Common myeloid progenitor, CD34-positive (primary cell): ENCODE data around the gene KCNG2.

Source experiments
- CTCF ChIA-PET: fragments of 350-600 bp; sonication (Branson Sonifier 250); formaldehyde crosslinking; loops from one replicate; lab custom pipeline; 2021; ENCODE audit warnings: antibody characterized with exemption; lab: Charles Lee
- POLR2A ChIA-PET: fragments of 350-600 bp; sonication (Branson Sonifier 250); formaldehyde crosslinking; loops from one replicate; lab custom pipeline; 2021; ENCODE audit warnings: antibody characterized with exemption; lab: Charles Lee
- DNase-seq, 3 donors: peaks; one replicate each; pipeline versions ENCODE4 v3.0.0 to v3.0.0-alpha.2; 2013
- H3K27ac ChIP-seq, 2 experiments: 1 replicate in 1 of 2; 2 replicates in 1 of 2; pipeline ENCODE4 v1.7.0; 2013; ENCODE audit warnings: inconsistent platforms in 2 of 2, low read length in 2 of 2, mild to moderate bottlenecking in 2 of 2, low read depth in 1 of 2, moderate library complexity in 1 of 2; ENCODE audit not compliant: severe bottlenecking in 2 of 2, insufficient read depth in 1 of 2, poor library complexity in 1 of 2
- H3K27me3 ChIP-seq, 5 experiments: replicated peaks in 2 of 5; 1 replicate in 3 of 5; 2 replicates in 2 of 5; pipeline versions ENCODE4 v1.6.1 to v1.7.0; 2013; ENCODE audit warnings: low read length in 4 of 5, mild to moderate bottlenecking in 2 of 5, moderate library complexity in 2 of 5, inconsistent platforms in 1 of 5; ENCODE audit not compliant: insufficient read depth in 5 of 5, control insufficient read depth in 4 of 5
- H3K36me3 ChIP-seq, 4 experiments: 1 replicate in 2 of 4; 2 replicates in 2 of 4; pipeline versions ENCODE4 v1.6.1 to v1.7.0; 2013; ENCODE audit warnings: low read length in 3 of 4, control low read depth in 1 of 4, mild to moderate bottlenecking in 1 of 4; ENCODE audit not compliant: control insufficient read depth in 4 of 4, insufficient read depth in 4 of 4
- H3K4me1 ChIP-seq, 4 experiments: 1 replicate in 3 of 4; 2 replicates in 1 of 4; pipeline versions ENCODE4 v1.6.1 to v1.7.1; 2013; ENCODE audit warnings: low read length in 3 of 4, mild to moderate bottlenecking in 3 of 4, control low read depth in 1 of 4, inconsistent platforms in 1 of 4, moderate library complexity in 1 of 4; ENCODE audit not compliant: control insufficient read depth in 4 of 4, insufficient read depth in 4 of 4; ENCODE audit errors: control extremely low read depth in 1 of 4
- H3K4me3 ChIP-seq, 7 experiments: 1 replicate in 4 of 7; 2 replicates in 3 of 7; pipeline versions ENCODE4 v1.5.1 to v1.7.0; 2013; ENCODE audit warnings: mild to moderate bottlenecking in 7 of 7, low read length in 6 of 7, moderate library complexity in 6 of 7, inconsistent platforms in 2 of 7, low read depth in 2 of 7, control low read depth in 1 of 7; ENCODE audit not compliant: insufficient read depth in 4 of 7, control insufficient read depth in 1 of 7; ENCODE audit errors: extremely low read depth in 1 of 7
- H3K9me3 ChIP-seq, 5 experiments: 1 replicate in 4 of 5; 2 replicates in 1 of 5; pipeline versions ENCODE4 v1.6.1 to v1.7.1; 2013; ENCODE audit warnings: low read length in 4 of 5, mild to moderate bottlenecking in 2 of 5, inconsistent platforms in 1 of 5, low read depth in 1 of 5, moderate library complexity in 1 of 5; ENCODE audit not compliant: control insufficient read depth in 4 of 5, insufficient read depth in 2 of 5; ENCODE audit errors: control extremely low read depth in 1 of 5
- WGBS: methylation state at CpG from one replicate; pipeline ENCODE4 v1.1.5; 2013; ENCODE audit not compliant: insufficient coverage; 5-methylcytosine and 5-hydroxymethylcytosine counted together

The KCNG2 gene

DNA sequence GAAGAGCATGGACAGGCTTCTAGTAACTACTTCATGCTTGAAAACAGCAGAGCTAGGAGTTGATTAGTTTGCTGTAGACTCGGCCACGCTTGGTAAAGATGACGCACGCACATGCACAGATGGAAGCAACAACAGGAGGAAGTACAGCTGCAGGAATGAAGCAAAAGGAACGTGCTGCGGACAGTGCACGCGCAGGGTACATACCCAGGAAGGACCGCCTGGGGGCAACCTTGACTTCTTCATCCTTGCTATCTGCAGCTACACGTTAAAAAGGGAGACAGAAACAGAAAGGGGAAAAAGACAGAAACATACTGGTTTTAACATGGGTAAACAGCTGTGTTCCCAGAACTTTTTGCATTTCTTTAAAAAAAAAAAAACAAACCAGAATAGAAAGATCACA, 136.0 kb downstream of the KCNG2 start:
- Histone ChIP-seq H3K9me3 (peaks cover 4 to 83% (median 45%) of the 10 kb centered on the region in 5 experiments), H3K4me1 (peaks cover 0 to 4% (median 0%) of the 10 kb centered on the region in 4 experiments), H3K27me3 (no peaks in the 10 kb centered on the region), H3K36me3 (peaks cover 35 to 84% (median 60%) of the 10 kb centered on the region in 4 experiments), H3K27ac (no peak overlapping the region), H3K4me3 (no peak overlapping the region)
- POLR2A ChIA-PET: no interaction called here
- CTCF ChIA-PET: interaction anchor here (0.7 kb wide), 1 partner anchor 9 kb away, joined by 3 read pairs; no protein-coding TSS in a partner anchor
- no peak for DNase-seq
- WGBS: 99% methylated on average over 9 of the region's 10 CpGs

DNA sequence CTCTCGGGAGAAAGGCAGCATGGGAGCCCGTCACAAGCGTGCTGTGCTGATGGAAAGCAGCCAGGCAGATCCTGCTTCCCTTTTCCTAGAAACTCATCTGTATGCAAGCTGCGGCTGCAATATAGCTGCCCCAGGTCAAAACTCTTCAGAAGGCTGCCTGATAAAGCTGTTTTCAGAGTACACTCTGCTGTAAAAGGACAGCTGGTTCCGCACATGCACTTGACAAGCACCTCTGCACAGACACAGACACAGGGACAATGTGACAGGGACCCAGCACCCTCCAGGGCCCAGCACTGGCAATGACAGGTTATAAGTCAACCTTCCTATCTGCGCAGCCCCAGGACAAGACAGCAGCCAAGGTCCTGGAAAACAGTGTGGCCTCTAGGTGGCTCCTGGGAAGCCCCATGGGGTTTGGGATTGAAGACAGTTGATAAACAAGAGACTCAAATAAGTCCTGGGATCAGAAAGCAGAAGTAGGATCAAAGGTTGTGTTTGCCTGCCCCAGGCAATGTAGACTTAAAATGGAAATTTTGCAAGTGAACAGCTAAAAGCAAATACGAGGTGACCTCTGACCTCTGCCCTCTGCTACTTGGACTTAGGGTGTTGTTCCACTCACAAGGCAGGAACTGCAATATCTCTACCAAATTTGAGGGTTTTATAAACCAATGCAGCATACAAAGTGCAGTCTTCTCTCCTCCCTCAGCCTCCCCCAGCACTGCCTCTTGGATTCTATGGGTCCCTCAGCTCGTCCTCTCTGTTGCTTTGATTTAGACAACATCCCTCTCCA, 136.8 kb downstream of the KCNG2 start:
- no peaks in the 10 kb centered on the region for H3K27me3 ChIP-seq
- POLR2A ChIA-PET: no interaction called here
- CTCF ChIA-PET: interaction anchor here (0.7 to 1.2 kb wide), 3 partner anchors 9 to 23 kb away, joined by 3 read pairs; no protein-coding TSS in a partner anchor
- H3K36me3 ChIP-seq: peaks cover 31 to 82% (median 58%) of the 10 kb centered on the region in 4 experiments
- no peak overlapping the region for H3K4me3 ChIP-seq
- WGBS: 91% methylated on average over 7 of the region's 8 CpGs
- H3K4me1 ChIP-seq: peaks cover 0 to 4% (median 0%) of the 10 kb centered on the region in 4 experiments
- H3K27ac ChIP-seq: no peak overlapping the region
- no peak for DNase-seq
- peaks cover 4 to 75% (median 38%) of the 10 kb centered on the region in 5 experiments for H3K9me3 ChIP-seq

DNA sequence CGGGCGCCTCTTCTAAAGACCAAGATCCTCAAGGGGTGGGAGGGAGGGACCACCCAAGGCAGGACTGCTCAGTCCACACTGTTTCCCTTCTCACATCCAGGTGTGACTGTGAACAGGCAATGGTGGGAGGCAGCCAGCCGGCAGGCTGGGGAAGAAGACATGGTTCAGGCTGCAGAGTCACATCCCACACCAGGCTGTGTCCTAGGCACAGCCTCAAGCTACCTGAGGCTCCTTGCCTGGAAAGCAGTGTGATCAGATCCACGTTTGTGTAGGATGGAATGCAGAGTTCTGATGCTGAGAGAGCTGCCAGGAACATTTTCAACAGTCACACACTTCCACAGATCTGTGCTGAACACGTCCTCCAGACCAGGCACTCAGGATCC, 137.4 kb downstream of the KCNG2 start:
- Histone ChIP-seq H3K27me3 (no peaks in the 10 kb centered on the region), H3K4me1 (peaks cover 0 to 4% (median 0%) of the 10 kb centered on the region in 4 experiments), H3K4me3 (no peak overlapping the region), H3K27ac (no peak overlapping the region), H3K9me3 (peaks cover 4 to 71% (median 34%) of the 10 kb centered on the region in 5 experiments), H3K36me3 (peaks cover 37 to 83% (median 60%) of the 10 kb centered on the region in 4 experiments)
- ChIA-PET CTCF (interaction anchor here (1.2 kb wide), 2 partner anchors 22 to 23 kb away, joined by 3 read pairs; no protein-coding TSS in a partner anchor), POLR2A (interaction anchor here (0.6 kb wide), 1 partner anchor 11 kb away, joined by 4 read pairs; no protein-coding TSS in a partner anchor)
- 88% methylated on average over 1 of the region's 5 CpGs for WGBS
- DNase-seq: no peak

DNA sequence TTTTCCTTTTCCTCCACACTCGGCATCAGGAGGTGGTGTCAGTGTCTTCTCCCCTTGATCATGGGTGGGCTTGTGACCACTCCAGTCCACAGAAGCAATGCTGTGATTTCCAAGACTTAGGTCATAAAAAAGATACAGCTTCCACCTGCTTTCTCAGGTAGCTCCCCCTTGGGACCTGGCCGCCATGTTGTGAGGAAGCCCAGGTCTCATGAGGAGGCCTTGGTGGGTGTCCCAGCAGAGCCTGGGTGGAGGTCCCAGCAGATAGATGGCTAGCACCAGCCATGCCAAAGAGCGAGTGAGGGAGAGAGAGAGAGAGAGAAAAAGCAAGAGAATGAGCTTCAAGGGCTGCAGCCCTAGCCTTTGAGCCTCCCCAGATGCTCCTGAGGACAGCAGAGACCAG, 137.8 kb downstream of the KCNG2 start:
- Histone ChIP-seq H3K27me3 (no peaks in the 10 kb centered on the region), H3K4me1 (peaks cover 0 to 4% (median 0%) of the 10 kb centered on the region in 4 experiments), H3K4me3 (no peak overlapping the region), H3K9me3 (peaks cover 4 to 69% (median 33%) of the 10 kb centered on the region in 5 experiments), H3K36me3 (peaks cover 41 to 87% (median 63%) of the 10 kb centered on the region in 4 experiments), H3K27ac (no peak overlapping the region)
- 100% methylated on average over 3 of the region's 3 CpGs for WGBS
- DNase-seq: peak in 1 of 3 donors; percentile 40
- ChIA-PET POLR2A (interaction anchor here (0.6 kb wide), 1 partner anchor 11 kb away, joined by 4 read pairs; no protein-coding TSS in a partner anchor), CTCF (interaction anchor here (1.2 kb wide), 2 partner anchors 22 kb away, joined by 3 read pairs; no protein-coding TSS in a partner anchor)

DNA sequence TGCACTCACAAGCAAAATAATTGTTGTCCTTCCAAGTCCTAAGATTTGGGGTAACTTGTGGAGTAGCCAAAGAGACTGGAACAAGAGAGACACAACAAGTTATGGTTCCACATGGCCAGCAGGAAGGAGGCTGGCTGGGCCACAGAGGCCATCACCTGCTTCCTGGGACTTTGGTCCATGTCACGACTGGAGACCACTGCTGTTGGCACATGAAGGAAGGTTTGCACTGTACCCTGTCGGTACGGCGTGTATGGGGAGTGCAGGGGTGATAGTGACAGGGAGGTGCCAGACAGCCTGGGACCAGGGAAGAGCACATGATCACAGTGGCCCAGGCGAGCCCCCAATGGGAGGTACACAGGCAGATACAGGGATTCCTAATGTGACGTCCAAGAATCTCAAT, 138.2 kb downstream of the KCNG2 start:
- Histone ChIP-seq H3K4me1 (peaks cover 0 to 4% (median 0%) of the 10 kb centered on the region in 4 experiments), H3K36me3 (peaks cover 41 to 88% (median 66%) of the 10 kb centered on the region in 4 experiments), H3K9me3 (peaks cover 4 to 68% (median 33%) of the 10 kb centered on the region in 5 experiments), H3K4me3 (no peak overlapping the region), H3K27ac (no peak overlapping the region), H3K27me3 (no peaks in the 10 kb centered on the region)
- ChIA-PET CTCF (no interaction called here), POLR2A (no interaction called here)
- 98% methylated on average over 6 of the region's 6 CpGs for WGBS
- DNase-seq: no peak

DNA sequence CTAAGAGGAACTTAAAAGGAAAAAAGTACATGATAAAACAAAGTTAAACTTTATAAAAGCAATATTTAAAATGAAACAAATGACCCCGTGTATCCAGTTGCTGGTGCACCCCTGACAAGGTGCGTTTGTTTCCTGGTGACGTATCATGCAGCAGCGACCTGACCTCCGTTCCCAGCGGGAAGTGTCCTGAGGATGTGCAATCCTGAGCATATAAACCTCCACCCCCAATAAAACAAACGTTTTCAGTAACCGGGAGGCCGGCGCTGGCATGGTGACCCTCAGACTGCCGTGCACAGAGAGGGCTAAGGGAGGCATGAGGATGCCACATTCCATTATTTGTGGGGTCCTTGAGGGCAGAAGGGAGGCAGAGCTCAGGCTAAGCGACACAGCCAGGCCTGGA, 138.9 kb downstream of the KCNG2 start:
- DNase-seq: no peak
- no peaks in the 10 kb centered on the region for H3K27me3 ChIP-seq
- ChIA-PET POLR2A (no interaction called here), CTCF (interaction anchor here (1.4 kb wide), 1 partner anchor 31 kb away, joined by 3 read pairs; no protein-coding TSS in a partner anchor)
- 98% methylated on average over 6 of the region's 12 CpGs for WGBS
- no peak overlapping the region for H3K4me3 ChIP-seq
- peaks cover 2 to 61% (median 33%) of the 10 kb centered on the region in 5 experiments for H3K9me3 ChIP-seq
- peaks cover 44 to 89% (median 69%) of the 10 kb centered on the region in 4 experiments for H3K36me3 ChIP-seq
- H3K4me1 ChIP-seq: peaks cover 0 to 4% (median 0%) of the 10 kb centered on the region in 4 experiments
- no peak overlapping the region for H3K27ac ChIP-seq
